ENCODE measurements around the gene FAM229B.
"Not testable (repeated sequence)": the region's sequence is repeated elsewhere in the genome, so short reads cannot be mapped to it uniquely, and the experiment has no call there.

The FAM229B gene, protein sequence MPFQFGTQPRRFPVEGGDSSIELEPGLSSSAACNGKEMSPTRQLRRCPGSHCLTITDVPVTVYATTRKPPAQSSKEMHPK

GRCh38 chr6:112087136-112087911, at the start of gene FAM229B, which contains the start of gene TUBE1:
FAM229B (plus strand) TSS chr6:112087591; CDS start chr6:112099284, 11,693 bp downstream.
TUBE1 (minus strand) TSS chr6:112087482; CDS start chr6:112087434, 48 bp downstream.
- peak; percentile 93 for DNase-seq

GRCh38 chr6:112037783-112038216, 49.6 kb upstream of the FAM229B start:
- no peak for DNase-seq

DNA sequence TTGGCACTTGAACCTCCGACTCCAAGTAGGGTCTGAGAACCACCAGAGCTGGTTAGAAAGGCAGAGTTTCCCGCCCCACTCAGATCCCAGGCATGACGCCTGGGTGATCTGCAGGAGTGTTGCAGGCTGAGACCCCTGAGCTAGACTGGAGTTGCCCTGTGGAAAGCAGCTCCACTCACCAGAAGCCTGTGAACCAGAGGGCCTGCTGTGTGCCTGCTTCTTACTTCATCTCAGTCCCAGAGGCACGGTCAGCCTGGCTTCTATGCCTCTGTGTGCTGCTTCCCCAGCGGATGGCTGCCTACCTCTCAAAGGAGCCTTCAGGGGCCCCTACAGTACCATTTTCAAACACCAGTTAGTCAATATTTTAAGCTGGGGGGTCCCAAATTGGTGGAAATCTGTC, 49.1 kb upstream of the FAM229B start:
- DNase-seq: no peak

DNA sequence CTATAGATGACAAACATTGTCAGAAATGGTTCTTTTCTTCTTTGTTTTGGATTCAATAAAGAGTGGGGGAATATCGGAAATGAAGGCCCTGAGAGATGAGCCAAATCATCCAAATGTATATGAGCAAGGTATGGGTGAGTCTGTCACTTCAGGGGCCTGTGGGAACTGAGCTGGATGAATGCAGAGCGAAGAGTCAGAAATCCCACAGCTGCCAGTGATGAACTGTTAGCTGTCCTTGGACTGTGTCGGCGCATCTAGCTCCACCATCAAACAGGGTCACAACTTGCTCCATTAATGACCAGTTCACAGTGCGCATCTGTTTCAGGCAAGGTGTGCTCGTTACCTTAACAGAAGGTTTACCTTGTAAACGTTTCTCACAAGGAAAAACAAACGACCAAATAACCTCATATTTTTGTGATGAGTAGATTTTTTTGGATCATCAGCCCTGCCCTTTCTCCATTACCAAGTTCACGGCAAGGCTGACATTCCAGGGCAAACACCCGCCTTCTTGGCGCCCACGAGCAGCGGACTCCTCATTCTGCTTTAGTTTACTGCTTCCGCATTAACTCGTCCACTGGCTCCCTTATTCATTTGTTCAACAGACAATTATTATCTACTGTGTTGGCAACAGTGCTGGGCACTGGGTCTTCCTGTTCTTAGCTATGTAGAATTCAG, 48.5 kb upstream of the FAM229B start:
- DNase-seq: no peak

DNA sequence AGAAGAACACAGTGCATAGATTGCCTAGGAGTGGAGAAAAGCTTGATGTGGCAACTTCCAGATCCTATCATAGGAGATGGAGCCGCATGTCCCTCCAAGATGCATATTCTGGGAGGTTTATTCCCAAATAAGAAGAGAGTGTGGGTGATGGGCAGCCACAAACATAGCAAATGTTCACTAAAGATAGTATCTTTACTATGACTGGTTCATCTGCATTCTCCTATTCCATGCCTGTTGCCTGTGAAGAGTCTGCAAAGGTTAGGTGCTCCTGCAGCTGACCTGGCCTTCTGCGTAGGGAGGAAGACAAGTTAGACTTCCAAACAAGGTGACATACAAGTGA, 48.0 kb upstream of the FAM229B start:
- DNase-seq: no peak

GRCh38 chr6:112040956-112041355, 46.4 kb upstream of the FAM229B start:
- no peak for DNase-seq

DNA sequence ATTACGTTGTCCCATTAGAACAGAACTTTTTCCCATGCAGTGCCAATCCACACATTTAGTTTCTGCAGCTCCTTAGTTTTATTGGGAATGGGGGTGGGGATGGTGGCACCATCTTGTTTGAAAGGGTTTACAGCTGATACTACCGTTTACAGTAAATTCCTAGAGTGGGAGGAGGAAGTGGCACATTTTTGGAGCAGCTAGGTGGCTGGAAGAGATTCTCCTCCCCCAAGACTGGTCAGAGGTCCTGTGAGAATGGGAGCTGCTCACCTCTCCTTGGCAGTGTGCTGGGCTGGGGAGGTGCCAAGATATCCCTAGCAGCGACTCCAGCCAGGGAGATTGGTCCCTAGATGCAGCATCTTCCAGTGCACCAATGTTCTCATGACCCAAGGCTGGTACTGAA, 45.9 kb upstream of the FAM229B start:
- no peak for DNase-seq

- DNase-seq: peak; percentile 94
These were observed 44.1 kb upstream of the FAM229B start for GRCh38 chr6:112043032-112044007.

DNA sequence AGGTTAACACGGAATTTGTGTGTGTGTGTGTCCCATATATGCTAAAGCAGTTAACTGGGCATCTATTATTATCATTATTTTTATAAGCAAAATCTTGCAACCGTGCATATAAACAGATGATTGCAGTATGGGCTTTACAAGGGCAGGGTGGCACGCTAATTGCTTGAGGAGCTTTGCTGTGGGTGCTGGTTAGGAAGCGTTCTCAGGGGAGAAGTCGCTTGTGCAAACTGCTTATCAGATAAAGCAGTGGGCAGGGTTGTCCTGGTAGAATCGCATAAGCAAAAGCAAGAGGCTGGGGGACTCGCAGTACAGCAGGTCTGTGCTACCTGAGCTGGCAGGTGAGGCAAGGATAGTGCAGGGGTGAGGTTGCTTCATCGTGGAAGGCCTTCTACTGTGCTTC, 43.2 kb upstream of the FAM229B start:
- no peak for DNase-seq

DNA sequence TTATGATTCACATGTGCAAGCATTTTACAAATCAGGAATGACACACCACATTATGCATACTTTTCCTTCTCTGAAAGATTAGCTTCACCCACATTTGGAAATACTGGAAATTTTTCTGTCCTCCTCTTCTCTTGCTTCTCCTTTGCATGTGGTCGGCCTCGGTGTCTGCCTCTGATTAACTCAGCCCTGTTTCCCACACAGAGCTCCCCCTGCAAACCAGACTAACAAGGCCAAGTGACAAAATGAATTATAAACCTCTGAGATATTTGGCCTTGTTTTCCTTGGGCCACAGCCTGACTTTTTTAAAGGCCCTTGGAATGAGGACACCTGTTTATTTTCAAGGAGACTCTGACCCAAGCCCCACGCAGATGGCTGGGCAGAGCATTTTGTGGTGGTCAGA, 42.5 kb upstream of the FAM229B start:
- DNase-seq: no peak

- DNase-seq: not testable (repeated sequence)
These were observed 39.9 kb upstream of the FAM229B start for GRCh38 chr6:112047523-112047922.

- no peak for DNase-seq
These were observed 38.2 kb upstream of the FAM229B start for GRCh38 chr6:112049026-112049799.

- no peak for DNase-seq
These were observed 37.4 kb upstream of the FAM229B start for GRCh38 chr6:112049996-112050395.

DNA sequence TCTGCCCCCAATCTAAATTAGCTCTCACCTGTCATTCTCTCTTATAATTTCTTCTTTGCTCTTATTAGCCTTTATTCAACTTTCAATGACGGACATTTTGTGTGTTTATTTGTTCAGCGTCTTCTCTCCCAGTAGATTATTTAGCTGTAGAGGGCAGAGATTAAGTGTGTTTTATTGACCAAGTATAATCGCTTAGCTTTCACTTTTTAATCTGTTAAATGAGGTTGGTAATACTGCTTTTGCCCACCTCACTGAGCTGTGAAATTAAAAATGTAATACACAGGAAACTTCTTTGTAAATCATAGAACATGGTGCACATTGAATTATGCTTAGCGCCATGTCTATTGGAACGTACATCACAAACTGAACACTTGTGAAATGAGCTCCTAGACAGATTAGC, 37.0 kb upstream of the FAM229B start:
- no peak for DNase-seq

- DNase-seq: not testable (repeated sequence)
These were observed 36.1 kb upstream of the FAM229B start for GRCh38 chr6:112051251-112051740.

- DNase-seq: no peak
These were observed 33.4 kb upstream of the FAM229B start, which contains the start of gene CCN6 for GRCh38 chr6:112054001-112054400. CCN6 (plus strand) TSS chr6:112054104; CDS start chr6:112054358, 254 bp downstream.

DNA sequence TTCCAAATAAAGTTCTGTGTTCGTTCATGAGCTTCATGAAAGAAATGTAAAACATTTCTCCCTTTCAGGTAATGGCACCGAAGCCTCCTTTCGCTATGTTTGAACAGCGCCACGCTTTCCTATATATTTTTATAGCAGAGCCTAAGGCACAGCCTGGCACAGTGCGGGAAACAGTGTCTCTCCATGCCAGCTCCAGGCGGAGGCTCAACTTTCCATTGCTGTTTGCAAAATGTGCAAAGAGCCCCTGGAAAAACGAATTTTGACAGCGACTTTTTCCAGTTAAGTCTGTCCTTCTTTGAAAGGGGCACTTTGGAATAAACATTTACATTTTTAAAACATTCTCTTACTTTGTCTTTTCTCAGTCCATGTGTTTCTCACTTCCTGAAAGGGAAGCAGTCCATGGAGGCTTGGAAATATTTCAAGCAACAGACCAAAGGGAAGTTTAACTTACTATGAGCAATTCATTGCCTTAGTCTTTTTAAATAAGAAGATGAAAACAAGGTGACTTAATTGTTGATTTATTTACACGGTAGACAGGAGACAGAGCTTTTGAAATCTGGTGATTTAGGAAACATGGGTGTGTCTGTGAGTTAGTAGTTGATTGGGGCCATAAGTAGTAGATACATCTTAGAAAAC, 32.7 kb upstream of the FAM229B start:
- DNase-seq: no peak

DNA sequence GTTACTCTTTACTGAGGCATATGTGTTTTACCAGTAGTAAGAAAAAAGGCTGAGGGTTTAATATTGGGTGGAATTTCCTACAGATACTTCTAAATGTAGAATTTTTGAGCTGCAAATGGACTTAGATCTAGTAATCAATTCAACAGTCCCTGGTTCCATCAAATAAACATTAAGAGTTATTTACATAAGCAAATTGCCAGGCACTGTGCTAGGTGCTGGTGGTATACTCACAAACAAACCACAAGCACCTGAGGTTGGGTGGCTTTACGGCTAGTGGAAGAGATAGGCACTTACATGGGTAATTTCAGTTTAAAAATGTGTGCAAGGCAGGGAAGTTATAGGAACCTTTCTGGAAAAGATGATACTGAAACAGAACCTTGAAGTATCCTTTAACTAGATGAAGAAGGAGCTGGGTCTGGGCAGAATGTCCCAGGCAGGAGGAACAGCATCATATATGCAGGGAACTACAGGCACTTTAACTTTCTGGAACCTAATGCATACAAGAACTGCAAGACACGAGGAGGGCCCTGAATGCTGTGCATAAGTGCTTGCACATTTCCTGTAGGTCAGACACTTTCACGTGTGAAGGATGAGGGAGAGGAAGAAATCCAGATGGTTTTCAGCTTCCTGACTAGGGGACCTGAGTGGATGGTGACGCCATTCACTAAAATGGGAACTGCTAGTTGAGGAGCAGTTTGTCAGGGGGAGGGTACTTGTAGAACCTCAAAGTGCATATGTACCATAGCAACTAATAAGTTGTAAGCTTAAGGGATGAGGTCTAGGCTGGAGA, 29.0 kb upstream of the FAM229B start:
- DNase-seq: no peak

GRCh38 chr6:112061605-112062004, 25.8 kb upstream of the FAM229B start:
- no peak for DNase-seq

DNA sequence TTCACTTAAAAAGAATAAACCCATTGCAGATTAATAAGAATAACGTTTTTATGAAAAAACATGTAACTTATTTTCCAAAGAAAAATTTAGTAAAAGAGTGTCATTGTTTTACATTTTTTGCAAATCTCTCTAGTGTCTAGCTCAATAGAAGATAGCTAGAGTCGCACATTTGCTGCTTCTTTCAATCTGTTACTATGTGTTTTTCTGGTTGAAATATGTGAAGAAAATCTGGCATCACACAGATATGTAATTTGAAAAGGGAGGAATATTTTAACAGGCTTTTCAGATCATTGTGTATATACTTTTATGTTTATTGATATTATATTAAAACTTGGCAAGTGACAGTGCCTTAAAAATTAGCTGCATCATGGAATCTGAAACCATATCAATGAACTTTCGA, 24.4 kb upstream of the FAM229B start:
- DNase-seq: no peak
